ENCODE results near the gene TIMP2.
"Not testable (repeated sequence)": the region's sequence is repeated elsewhere in the genome, so short reads cannot be mapped to it uniquely, and the experiment has no call there.

TIMP2 gene

DNA sequence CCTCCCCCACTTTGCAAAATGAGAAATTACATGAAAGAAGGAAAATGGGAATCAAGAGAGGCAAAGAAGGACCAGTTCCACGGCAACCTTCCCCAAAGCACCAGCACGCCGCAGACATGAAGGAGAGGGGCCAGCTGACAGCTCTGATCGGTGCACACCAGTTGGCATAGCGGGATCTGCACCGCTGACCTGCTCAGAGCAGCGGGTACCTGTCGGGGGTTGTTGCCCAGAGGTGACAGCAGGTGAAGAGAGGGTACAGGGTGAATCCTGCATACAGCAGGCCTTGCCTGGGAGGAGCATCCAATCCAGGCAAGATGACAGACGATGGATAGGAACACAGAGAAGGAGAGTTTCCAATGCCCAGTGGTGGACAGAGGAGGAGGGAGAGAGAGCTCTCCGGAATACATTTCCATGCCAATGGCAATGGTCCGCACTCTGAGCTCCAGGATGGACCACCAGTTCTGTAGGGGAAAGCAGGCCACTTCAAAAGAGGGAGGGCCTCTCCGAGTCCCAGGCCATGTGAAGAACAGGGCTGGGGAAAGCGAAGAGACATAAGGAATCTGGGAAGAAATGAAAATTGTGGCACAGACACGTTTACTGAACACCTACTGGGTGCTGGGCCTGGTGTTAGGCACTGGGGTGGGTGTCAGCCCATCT, 46.2 kb downstream of the TIMP2 start:
- FAIRE-seq (no peak), DNase-seq (ENCODE audit: insufficient read length) (no peak)
- TF ChIP-seq POLR2AphosphoS5 (IDR thresholded peaks at IDR 0.05; ENCODE audit: low read depth, low read length) (no peak), TAF1 (IDR thresholded peaks at IDR 0.05; ENCODE audit: borderline replicate concordance, low read depth, low read length) (no peak), POLR2A (IDR thresholded peaks at IDR 0.05; ENCODE audit: low read depth, low read length) (no peak)

DNA sequence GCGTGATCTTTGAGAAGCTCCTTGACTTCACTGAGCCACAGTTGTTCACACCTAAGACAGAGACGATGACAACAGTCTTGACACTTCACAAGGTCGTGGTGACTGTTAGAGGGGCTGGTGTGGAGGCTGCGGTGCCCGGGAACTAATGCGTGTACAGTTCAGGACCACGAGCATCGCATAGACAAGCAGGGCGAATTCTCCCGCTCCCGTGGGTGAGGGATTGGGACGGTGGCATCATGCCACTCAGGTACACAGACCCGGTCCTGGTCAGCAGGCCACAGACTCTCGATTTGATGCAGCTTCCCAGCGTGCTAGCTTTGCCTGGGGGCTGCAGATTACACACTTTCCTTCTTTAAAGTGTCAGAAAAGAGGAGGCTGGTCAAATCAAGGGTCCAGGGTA, 46.9 kb downstream of the TIMP2 start:
- DNase-seq (ENCODE audit: insufficient read length) (no peak), FAIRE-seq (no peak)
- TF ChIP-seq POLR2A (IDR thresholded peaks at IDR 0.05; ENCODE audit: low read depth, low read length) (no peak), TAF1 (IDR thresholded peaks at IDR 0.05; ENCODE audit: borderline replicate concordance, low read depth, low read length) (no peak), POLR2AphosphoS5 (IDR thresholded peaks at IDR 0.05; ENCODE audit: low read depth, low read length) (no peak)

DNA sequence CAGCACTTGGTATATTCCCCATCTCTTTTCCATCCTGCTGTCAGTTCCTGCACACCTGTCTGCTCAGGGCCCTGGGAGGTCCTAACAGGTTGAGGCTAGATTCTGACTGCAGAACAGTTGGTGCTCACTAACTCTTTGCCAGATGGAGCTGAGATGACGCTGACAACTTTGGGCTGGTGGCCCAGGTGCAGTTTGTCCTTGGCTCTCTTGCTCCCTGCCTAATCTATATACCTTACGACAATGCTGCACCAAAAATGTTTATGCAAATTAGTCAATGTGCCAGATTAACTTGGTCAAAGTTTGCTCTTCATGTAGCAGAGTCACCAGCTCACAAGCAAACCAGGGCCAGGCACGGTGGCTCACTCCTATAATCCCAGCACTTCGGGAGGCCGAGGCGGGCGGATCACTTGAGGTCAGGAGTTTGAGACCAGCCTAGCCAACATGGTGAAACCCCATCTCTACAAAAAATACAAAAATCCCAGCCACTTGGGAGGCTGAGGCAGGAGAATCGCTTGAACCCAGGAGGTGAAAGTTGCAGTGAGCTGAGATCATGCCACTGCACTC, 48.2 kb downstream of the TIMP2 start:
- not testable (repeated sequence) for FAIRE-seq; DNase-seq (ENCODE audit: insufficient read length)

DNA sequence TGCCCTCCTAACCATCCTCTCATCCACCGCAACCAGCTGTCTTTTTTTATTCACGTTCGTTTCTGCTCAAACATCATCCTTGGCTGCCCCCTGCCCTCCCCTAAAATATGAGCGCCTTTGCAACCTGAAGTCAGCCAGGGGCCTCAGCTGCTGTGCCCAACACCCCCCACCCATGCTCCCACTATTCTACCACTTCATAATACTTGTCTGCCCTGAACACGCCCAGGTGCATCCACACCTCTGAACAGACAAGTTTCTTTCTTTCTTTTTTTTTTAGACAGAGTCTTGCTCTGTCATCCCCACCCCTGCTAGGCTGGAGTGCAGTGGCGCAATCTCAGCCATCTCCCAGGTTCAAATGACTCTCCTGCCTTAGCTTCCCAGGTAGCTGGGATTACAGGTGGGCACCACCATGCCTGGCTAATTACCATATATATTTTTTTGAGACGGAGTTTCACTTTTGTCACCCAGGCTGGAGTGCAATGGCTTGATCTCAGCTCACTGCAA, 49.0 kb downstream of the TIMP2 start:
- TF ChIP-seq POLR2A (IDR thresholded peaks at IDR 0.05; ENCODE audit: low read depth, low read length): no peak
- no peak for TF ChIP-seq TAF1 (IDR thresholded peaks at IDR 0.05; ENCODE audit: borderline replicate concordance, low read depth, low read length)
- TF ChIP-seq POLR2AphosphoS5 (IDR thresholded peaks at IDR 0.05; ENCODE audit: low read depth, low read length): no peak
- DNase-seq (ENCODE audit: insufficient read length): no peak
- FAIRE-seq: no peak

DNA sequence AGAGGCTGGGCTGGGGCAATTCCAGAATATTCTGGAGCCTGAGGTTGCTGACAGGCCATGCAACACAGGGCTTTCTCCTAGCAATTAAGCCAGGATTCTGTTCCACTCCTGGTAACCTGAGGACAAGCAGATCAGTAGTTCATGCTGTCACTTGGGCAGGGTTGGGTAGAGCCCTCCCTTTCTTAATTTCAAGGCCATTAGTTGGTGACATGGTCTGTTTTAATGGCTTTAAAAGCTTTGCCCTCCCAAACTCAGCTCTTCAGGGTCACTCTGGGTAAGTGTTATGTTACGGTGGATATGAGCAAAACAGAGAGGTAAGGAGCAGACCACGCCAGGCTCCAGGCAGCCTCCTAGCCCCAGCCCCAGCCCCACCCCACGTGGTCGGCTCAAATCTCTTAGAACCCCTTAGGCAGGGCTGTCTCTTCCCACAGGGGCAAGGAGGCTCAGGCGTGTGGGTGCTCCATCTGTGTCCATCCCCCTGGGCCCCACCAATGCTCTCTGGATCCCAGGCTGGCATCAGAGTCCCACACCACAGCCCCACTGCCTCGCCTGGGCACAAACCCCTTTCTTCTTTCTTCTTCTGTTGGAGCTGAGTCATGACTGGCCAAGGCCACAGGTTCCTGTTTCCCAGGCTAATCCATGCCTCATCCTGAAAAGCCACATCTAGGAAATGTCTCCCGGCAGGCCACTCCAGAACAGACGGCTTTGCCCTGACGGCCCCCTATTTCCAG, 49.7 kb downstream of the TIMP2 start:
- TF ChIP-seq POLR2AphosphoS5 (IDR thresholded peaks at IDR 0.05; ENCODE audit: low read depth, low read length): no peak
- TF ChIP-seq POLR2A (IDR thresholded peaks at IDR 0.05; ENCODE audit: low read depth, low read length): no peak
- no peak for TF ChIP-seq TAF1 (IDR thresholded peaks at IDR 0.05; ENCODE audit: borderline replicate concordance, low read depth, low read length)
- DNase-seq (ENCODE audit: insufficient read length): no peak
- FAIRE-seq: no peak

DNA sequence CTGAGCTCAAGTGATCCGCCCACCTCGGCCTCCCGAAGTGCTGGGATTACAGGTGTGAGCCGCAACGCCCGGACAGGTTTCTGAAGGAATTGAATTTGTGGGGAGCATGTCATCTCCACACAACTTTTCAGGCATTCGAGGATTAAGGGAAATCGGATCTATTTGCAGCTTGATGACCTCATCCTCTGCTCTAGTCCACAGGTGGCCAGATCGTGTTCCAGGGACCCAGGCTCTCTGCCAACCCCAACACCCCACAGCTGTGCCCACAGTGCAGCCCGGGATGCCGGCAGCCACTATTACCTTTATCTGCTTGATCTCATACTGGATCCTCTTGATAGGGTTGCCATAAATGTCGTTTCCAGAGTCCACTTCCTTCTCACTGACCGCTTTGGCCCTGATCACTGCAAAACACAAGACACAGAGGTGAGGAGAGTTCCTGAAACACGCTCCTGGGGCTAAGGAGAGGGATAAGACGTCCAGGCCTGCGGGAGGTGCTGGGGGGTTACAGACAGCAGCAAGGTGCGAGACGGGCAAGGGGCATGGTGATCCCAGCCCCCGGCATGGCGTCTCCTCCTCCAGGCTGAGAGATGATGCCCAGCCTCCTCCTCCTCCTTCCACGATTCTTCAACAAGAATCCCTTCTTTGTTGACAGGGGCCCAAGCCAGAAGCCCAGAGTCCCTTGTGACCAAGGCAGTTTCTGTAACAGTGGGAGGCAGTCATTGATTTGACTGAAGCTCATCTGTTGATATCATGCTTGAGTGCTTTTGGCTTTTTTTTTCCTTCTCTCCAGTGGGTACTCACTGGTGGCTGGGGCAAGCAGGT, 51.5 kb downstream of the TIMP2 start:
- FAIRE-seq (no peak), DNase-seq (ENCODE audit: insufficient read length) (no peak)
- no peak for TF ChIP-seq TAF1 (IDR thresholded peaks at IDR 0.05; ENCODE audit: borderline replicate concordance, low read depth, low read length)
- TF ChIP-seq POLR2AphosphoS5 (IDR thresholded peaks at IDR 0.05; ENCODE audit: low read depth, low read length): no peak
- no peak for TF ChIP-seq POLR2A (IDR thresholded peaks at IDR 0.05; ENCODE audit: low read depth, low read length)

DNA sequence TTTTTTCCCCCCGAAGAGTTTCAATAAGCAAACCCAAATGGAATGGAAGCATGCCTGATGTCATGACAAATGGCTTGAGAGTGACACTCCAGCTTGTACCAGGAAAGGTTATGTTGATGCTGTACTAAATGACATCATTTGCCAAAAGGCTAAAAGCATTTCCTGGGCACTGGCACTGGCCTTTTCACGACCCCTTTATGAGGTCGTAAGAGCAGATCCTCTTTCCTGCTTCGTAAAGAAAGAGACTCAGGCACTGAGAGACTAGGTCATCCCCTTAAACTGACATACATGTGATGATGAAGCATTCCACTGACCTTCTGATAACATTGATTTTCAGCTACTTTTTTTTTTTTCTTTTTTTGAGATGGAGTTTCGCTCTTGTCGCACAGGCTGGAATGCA, 52.7 kb downstream of the TIMP2 start:
- no peak for FAIRE-seq
- DNase-seq (ENCODE audit: insufficient read length): no peak
- TF ChIP-seq TAF1 (IDR thresholded peaks at IDR 0.05; ENCODE audit: borderline replicate concordance, low read depth, low read length) (no peak), POLR2A (IDR thresholded peaks at IDR 0.05; ENCODE audit: low read depth, low read length) (no peak), POLR2AphosphoS5 (IDR thresholded peaks at IDR 0.05; ENCODE audit: low read depth, low read length) (no peak)

DNA sequence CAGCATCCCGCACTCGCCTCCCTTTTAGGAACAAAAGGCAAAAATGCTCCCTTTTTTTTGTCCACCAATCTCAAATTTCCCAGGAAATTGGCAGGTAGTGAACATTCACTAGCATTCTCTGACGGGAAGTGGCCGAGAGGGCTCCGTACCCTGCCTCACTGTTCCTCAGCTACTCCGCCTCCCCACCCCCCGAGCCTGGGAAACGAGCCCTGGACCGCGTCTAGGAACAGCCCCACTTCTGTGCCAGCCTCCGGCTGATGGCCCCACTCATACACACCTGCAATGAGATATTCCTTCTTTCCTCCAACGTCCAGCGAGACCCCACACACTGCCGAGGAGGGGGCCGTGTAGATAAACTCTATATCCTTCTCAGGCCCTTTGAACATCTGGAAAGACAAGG, 54.6 kb downstream of the TIMP2 start:
- TF ChIP-seq TAF1 (IDR thresholded peaks at IDR 0.05; ENCODE audit: borderline replicate concordance, low read depth, low read length) (no peak), POLR2A (IDR thresholded peaks at IDR 0.05; ENCODE audit: low read depth, low read length) (no peak)
- DNase-seq (ENCODE audit: insufficient read length) (no peak), FAIRE-seq (no peak)

DNA sequence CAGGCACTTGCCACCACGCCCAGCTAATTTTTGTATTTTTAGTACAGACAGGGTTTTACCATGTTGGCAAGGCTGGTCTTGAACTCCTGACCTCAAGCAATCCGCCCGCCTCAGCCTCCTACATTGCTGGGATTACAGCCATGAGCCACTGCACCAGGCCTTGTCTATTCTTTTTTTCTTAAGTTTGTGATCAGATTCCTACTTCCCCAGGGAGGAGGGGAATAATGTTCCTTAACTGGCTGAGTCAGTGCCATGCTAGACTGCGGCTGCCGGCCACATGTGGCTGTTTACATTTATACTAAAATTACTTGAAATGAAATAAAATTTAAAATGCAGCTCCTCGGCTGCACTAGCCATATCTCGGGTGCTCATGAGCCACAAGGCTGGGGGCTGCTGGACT, 56.8 kb downstream of the TIMP2 start:
- no peak for TF ChIP-seq POLR2AphosphoS5 (IDR thresholded peaks at IDR 0.05; ENCODE audit: low read depth, low read length)
- TF ChIP-seq TAF1 (IDR thresholded peaks at IDR 0.05; ENCODE audit: borderline replicate concordance, low read depth, low read length): no peak
- no peak for TF ChIP-seq POLR2A (IDR thresholded peaks at IDR 0.05; ENCODE audit: low read depth, low read length)
- FAIRE-seq: no peak
- DNase-seq (ENCODE audit: insufficient read length): no peak

DNA sequence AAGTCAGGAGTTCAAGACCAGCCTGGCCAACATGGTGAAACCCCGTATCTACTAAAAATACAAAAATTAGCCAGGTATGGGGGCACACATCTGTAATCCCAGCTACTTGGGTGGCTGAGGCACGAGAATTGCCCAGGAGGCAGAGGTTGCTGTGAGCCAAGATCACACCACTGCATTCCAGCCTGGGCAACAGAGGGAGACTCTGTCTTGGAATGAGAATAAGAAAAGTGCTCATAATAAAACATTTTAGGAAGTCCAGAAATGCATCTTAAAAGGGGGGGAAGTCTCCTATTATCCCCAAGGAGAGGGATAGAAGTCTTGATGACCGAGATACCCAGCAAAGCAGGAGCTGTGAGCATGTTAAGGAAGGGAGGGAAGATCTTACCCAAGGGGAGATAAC, 58.1 kb downstream of the TIMP2 start:
- not testable (repeated sequence) for FAIRE-seq; DNase-seq (ENCODE audit: insufficient read length)

DNA sequence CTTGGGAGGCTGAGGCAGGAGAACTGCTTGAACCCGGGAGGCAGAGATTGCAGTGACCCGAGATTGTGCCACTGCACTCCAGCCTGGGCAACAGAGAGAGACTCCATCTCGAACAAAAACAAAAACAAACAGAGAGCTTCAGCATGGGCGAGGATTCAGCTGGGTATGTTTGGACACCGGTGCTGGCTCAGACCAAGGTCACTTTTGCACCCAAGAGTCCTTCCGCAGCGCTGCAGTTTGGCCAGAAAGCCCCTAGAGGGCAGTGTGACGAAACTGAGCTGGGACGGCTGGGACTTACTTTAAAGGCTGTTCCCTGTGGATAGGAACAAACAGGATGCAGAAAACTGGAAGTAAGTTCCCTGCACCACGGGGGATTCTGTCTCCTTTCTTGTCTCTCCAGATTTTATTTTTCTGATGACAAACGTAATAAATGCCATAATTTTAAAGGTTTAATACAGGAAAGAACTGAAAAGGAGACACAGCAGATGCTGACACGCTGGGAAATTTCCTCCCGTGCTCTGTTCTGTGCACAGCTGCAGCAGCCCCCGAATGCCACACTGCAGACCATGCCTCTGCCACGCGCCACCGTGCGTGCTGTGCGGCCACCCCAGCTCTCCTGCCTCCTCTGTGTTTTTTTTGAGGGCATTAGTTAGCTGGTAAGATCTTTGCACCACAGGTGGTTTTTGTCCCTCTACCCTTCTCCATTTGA, 59.4 kb downstream of the TIMP2 start:
- no peak for DNase-seq (ENCODE audit: insufficient read length)
- FAIRE-seq: no peak
- no peak for TF ChIP-seq POLR2AphosphoS5 (IDR thresholded peaks at IDR 0.05; ENCODE audit: low read depth, low read length)
- no peak for TF ChIP-seq POLR2A (IDR thresholded peaks at IDR 0.05; ENCODE audit: low read depth, low read length)
- no peak for TF ChIP-seq TAF1 (IDR thresholded peaks at IDR 0.05; ENCODE audit: borderline replicate concordance, low read depth, low read length)
